ENCODE measurements around the gene ATF4.

Gene ATF4

DNA sequence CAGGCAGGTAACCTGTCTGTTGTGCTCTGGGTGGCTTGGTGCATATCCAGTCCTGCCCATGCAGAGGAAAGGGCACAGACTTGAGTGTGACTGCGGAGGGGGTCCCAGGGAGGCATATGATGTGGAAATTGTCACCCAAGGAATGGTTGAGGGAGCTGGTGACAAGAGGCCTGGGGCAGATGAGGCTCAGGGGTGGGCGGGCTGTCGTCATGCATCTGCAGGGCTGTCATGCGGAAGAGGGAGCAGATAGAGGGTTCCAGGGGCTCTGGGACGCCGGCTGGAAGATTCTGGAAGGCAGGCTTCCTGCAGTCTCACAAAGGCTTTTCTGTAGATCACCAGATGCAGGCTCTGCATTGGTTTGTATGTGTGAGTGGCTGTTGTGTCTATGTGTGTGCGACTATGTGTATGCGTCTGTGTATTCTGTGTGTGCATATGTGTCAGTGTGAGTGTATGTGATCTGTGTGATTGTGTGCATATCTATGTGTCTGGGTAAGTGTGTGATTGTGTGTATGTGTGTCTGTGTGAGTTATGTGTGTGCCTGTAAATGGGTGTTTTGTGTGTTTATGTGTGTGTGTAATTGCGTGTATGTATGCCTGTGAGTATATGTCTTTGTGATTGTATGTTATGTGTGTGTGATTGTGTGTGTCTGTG, 42.6 kb downstream of the ATF4 start:
- no peak for DNase-seq

DNA sequence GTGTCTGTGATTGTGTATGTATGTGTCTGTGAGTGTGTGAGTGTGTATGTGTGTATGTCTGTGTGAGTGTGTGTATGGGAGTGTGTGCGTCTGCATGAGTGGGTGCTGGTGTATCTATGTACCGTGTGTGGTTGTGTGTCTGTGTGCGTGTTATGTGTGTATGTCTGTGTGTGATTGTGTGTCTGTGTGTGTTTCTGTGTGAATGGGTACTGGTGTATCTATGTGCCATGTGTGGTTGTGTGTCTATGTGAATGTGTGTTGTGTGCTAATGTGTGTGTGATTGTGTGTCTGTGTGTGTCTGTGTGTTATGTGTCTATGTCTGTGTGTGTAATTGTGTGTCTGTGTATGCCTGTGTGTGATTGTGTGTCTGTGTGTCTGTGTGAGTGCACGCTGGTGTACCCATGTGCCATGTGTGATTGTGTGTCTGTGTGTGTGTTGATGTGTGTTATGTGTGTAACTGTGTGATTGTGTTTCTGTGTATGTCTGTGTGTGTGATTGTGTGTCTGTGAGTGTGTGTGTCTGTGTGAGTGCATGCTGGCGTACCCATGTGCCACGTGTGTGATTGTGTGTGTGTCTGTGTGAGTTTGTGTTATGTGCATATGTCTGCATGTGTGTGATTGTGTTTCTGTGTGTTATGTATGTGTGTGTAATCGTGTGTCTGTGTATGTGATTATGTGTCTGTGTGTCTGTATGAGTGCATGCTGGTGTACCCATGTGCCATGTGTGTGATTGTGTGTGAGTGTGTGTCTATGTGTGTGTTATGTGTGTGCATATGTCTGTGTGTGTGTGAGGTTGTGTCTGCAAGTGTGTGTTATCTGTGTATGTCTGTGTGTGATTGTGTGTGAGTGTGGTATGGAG, 43.4 kb downstream of the ATF4 start:
- DNase-seq, result no peak

DNA sequence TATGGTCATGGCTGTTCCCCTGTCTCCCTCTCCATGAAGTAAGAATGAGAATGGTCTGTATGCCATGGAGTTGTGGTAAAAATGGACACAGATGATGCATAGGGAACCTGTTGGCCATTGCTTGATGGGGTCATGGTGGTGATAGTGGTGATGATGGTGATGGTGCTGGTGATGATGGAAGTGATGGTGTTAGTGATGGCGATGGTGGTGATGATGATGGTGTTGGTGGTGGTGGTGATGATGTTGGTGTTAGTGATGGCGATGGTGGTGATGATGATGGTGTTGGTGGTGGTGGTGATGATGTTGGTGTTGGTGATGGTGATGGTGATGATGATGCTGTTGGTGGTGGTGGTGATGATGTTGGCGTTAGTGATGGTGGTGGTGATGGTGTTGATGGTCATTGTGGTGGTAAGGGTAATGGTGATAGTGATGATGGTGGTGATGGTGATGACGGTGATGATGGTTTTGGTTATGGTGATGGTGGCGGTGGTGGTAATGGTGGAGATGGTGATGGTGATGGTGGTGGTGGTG, 45.1 kb downstream of the ATF4 start:
- no peak for DNase-seq

DNA sequence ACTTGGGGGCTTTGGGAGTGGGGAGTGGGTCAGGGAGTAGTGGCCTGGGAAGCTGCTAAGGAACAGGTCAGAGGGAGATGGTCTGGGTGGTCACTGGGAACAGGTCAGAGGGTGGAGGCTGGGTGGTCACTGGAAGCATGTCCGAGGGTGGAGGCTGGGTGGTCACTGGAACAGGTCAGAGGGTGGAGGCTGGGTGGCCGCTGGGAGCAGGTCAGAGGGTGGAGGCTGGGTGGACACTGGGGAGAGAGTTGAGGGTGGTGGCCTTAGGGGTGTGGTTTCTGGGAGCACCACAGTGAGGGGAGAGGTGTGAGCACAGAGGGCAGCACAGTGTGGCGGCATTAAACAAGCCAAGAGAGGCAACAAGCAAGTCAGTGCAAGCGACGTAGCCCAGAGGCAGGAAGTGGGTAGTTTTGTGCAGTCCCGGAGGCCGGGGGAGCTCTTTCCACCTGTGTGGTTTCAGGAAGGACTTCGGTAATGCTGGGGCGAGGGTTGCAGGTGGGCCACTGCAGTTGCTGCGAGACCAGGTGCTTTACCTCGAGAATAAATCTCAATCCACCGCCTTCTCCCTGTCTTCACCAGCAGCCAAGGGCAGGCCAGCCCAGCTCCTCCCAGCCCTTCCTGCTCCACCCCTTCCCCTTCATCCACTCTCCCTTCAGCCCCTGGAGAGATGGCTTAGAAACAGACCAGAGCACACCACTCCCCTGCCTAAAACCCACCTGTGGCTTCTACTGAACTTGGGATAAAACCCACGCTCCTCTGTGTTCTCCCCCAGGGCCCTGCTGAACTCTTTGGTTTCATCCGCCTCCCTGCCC, 47.0 kb downstream of the ATF4 start:
- no peak for DNase-seq

DNA sequence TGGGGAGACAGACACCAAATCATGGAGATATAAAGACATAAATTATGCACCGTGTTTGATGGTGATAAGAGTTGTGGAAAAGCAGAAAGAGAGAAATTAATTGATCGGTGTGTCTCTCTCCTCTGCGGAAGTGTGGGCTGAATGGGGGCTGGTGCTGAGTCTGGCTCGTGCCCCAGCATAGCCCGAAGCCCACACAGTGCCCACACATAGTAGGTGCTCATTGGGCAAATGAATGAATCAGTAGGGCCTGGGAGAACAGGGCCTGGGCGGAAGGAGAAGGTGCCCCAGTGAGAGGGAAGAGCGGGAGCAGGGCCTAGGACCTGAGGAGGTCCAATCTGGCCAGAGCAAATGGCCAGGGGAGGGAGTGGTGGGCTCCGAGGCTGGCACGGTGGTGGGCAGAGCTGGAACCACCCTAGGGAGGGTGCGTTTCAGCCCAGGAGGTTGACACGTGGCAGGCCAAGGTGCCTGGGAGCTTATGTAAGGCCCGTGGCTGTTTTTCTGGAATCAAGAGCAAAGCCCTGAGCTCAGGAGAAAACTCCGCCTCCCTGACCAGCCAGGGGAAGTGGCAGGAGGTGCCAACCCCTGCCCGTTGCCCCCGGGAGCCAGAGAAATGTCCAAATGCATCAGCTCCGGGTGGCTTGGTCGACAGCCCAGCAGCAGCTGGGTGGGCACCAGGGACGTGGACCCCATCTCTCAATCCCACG, 48.1 kb downstream of the ATF4 start:
- DNase-seq, result no peak

DNA sequence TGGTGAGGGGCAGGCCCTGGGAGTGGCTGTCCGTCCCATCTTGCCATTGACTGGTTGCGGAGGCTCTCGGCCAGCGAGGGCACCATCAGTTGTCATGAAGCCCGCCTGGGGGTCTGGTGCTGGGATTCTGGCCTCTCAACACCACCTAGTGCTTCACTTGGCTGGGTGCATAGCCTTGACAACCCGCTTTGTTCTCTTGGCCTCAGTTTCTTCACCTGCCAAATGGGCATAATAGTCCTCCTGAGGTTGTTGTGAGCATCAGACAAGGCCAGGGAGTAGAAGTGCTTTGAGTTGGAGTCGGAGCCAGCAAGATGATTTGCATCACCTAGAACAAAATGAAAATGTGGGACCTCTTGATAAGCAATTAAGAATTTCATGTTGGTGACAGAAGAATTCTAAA, 48.7 kb downstream of the ATF4 start:
- DNase-seq, result no peak

DNA sequence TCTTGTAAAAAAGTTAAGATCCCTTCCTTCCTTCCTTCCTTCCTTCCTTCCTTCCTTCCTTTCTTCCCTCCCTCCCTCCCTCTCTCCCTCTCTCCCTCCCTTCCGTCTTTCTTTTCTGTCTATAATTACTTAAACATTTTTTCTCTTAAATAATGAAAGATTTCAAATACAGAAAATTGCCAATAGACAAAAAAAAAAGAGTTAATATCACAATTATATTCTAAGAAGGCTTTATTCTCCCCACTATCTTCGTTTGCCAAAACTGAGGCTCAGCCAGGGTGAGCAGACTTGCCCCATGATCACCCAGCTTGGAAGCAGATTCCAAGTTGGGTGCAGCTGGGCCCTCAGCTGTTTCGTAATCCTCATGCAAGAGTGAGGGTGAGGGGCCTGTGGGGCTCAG, 49.9 kb downstream of the ATF4 start:
- DNase-seq, result no peak

DNA sequence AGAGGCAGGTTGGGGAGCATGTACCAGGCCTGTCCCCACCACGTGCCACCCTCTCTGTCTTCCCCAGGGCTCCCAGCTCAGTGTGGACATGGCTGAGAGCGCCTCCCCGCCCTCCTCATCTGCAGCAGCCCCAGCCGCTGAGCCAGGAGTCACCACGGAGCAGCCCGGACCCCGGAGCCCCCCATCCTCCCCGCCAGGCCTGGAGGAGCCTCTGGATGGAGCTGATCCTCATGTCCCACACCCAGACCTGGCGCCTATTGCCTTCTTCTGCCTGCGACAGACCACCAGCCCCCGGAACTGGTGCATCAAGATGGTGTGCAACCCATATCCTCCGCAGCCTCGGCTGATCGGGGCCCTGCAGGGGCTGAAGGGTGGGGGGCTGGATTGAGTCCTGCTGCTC, 50.3 kb downstream of the ATF4 start, which contains the start of gene CACNA1I:
Gene CACNA1I, plus strand, starts transcription at position 89 of the 400 bp plus-strand sequence. Its CDS starts 0 bp downstream, at position 89.
- no peak for DNase-seq

DNA sequence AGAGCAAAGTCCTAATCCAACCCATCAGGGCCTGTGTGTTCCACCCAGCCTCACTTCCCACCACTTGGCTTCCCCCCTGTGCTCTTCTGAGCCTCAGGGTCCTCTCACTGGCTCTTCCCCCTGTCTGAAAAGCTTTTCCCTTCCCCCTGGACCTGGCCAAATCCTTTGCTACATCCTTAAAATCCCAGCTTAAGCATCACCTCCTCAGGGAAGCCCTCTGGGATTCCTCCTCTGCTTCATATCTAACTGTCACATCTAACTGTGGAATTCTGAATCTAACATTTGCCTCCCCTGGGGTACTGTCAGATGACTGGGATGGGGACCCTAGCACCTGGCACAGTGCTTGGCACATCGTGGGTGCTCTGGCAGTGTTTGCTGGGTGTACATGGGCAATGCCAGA, 51.2 kb downstream of the ATF4 start:
- DNase-seq, result no peak
